Measurements from ENCODE around the gene ARHGAP26.

The ARHGAP26 gene

DNA sequence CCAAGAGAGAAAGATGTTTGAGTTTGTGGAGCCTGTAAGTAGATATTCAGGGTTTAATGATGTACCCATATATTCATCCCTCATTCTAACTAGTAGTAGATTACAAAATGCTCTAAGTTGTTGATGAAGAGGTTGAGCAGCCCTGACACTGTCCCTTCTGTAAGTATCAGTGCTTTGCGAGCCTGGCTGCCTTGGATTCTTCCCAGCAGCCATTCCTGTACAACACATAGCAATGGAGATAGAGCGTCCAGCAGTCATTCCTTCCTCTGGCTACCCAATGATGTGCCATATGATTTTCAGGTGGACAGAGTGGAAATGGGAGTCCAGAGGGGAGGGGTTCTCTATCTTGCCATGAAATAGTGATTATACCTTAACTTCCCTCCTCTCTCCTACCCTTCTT, 124.1 kb downstream of the ARHGAP26 start:
- Mint-ChIP-seq H3K27me3 (ENCODE audit: low read depth) (no peaks in the 10 kb centered on the region), H3K4me1 (ENCODE audit: low read depth) (peaks cover 12% of the 10 kb centered on the region), H3K4me3 (no peak overlapping the region), H3K27ac (no peak overlapping the region), H3K9me3 (no peaks in the 10 kb centered on the region), H3K36me3 (ENCODE audit: low read depth) (peaks cover 6% of the 10 kb centered on the region)
- DNase-seq (ENCODE audit: low spot score) = no peak

DNA sequence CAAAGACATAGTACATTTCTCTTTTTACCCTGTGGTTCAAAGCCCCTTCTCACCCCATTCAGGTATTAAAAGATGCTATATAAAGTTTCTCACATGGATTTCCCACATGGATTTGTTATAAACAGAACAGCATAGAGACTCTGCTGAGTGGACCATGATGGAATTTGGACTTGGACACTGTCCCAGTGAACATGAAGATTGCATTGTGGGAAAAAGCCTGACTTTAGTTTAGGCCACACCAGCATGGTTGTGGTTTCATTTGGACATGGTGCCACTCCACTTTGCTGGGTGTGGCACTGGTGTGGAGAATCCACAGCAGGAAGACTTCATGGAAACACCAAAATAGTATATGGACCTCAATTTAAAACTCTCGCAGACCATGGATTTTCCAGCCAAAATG, 124.6 kb downstream of the ARHGAP26 start:
- H3K27ac Mint-ChIP-seq = no peak overlapping the region
- peaks cover 6% of the 10 kb centered on the region for H3K36me3 Mint-ChIP-seq (ENCODE audit: low read depth)
- no peaks in the 10 kb centered on the region for H3K9me3 Mint-ChIP-seq
- no peak for DNase-seq (ENCODE audit: low spot score)
- H3K4me3 Mint-ChIP-seq = no peak overlapping the region
- H3K4me1 Mint-ChIP-seq (ENCODE audit: low read depth) = peaks cover 12% of the 10 kb centered on the region
- H3K27me3 Mint-ChIP-seq (ENCODE audit: low read depth) = no peaks in the 10 kb centered on the region

DNA sequence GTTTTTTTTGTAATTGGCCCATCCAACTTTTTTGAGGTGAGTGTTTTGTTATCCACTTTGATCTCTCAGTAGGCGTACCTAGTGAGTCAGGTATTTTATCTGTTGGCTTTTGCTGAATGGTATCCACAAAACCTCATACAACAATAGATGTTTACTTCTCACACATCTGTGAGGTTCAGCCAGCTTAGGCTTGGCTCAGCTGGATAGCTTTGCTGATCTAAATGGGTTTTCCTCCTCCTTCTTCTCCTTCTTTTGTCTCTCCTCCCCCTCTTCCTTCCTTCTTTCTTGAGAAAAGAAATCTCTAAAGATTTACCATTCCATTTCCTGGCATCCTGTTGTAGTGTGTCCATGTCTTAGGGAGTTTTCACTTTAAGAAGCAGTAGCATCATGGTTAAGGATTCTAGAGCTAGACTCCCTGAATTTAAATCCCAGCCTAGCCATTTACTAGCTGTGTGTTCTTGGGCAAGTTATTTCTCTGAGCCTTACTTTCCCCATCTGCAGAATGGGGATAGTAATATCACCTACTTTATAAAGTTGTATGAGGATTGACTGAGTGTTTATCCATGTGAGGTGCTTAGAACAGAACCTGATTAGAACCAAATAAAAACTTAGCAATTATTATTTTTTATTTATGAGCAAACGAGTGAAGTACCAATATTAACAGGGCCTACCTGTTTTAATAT, 126.3 kb downstream of the ARHGAP26 start:
- H3K27me3 Mint-ChIP-seq (ENCODE audit: low read depth) = no peaks in the 10 kb centered on the region
- no peak overlapping the region for H3K4me3 Mint-ChIP-seq
- peaks cover 6% of the 10 kb centered on the region for H3K36me3 Mint-ChIP-seq (ENCODE audit: low read depth)
- no peaks in the 10 kb centered on the region for H3K9me3 Mint-ChIP-seq
- H3K4me1 Mint-ChIP-seq (ENCODE audit: low read depth) = peaks cover 4% of the 10 kb centered on the region
- DNase-seq (ENCODE audit: low spot score) = no peak
- no peak overlapping the region for H3K27ac Mint-ChIP-seq

DNA sequence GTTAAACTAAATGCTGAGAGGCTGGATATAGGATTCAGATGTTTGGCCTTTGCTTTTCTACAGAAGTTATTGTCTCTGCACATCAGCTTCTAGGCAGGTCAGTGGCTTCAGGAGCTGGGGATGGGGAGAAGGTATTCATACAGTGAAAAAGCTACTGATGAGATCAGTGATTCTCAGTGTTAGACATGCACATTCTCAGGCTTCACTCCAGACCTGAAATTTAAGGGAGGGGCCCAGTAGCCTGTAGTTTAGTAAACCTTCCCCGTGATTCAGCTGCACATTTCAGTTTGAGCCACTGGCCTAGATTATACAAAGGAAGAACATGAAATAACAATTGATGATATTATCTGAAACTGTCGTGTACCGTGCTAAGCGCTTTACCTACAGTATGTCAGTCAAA, 127.2 kb downstream of the ARHGAP26 start:
- DNase-seq (ENCODE audit: low spot score) = no peak
- Mint-ChIP-seq H3K27ac (no peak overlapping the region), H3K9me3 (no peaks in the 10 kb centered on the region), H3K27me3 (ENCODE audit: low read depth) (no peaks in the 10 kb centered on the region), H3K4me3 (no peak overlapping the region), H3K4me1 (ENCODE audit: low read depth) (peaks cover 4% of the 10 kb centered on the region), H3K36me3 (ENCODE audit: low read depth) (peaks cover 8% of the 10 kb centered on the region)

- Mint-ChIP-seq H3K36me3 (ENCODE audit: low read depth) (peaks cover 18% of the 10 kb centered on the region), H3K4me1 (ENCODE audit: low read depth) (peaks cover 4% of the 10 kb centered on the region), H3K9me3 (no peaks in the 10 kb centered on the region), H3K4me3 (no peak overlapping the region), H3K27ac (no peak overlapping the region), H3K27me3 (ENCODE audit: low read depth) (no peaks in the 10 kb centered on the region)
- no peak for DNase-seq (ENCODE audit: low spot score)
These were observed 130.8 kb downstream of the ARHGAP26 start for GRCh38 chr5:142900927-142901326.

- no peaks in the 10 kb centered on the region for H3K27me3 Mint-ChIP-seq (ENCODE audit: low read depth)
- no peak for DNase-seq (ENCODE audit: low spot score)
- H3K9me3 Mint-ChIP-seq = no peaks in the 10 kb centered on the region
- no peaks in the 10 kb centered on the region for H3K4me1 Mint-ChIP-seq (ENCODE audit: low read depth)
- no peak overlapping the region for H3K4me3 Mint-ChIP-seq
- no peak overlapping the region for H3K27ac Mint-ChIP-seq
- peaks cover 22% of the 10 kb centered on the region for H3K36me3 Mint-ChIP-seq (ENCODE audit: low read depth)
These were observed 131.5 kb downstream of the ARHGAP26 start for GRCh38 chr5:142901476-142902185.

- H3K4me1 Mint-ChIP-seq (ENCODE audit: low read depth) = no peaks in the 10 kb centered on the region
- no peaks in the 10 kb centered on the region for H3K9me3 Mint-ChIP-seq
- no peak overlapping the region for H3K4me3 Mint-ChIP-seq
- no peak for DNase-seq (ENCODE audit: low spot score)
- no peaks in the 10 kb centered on the region for H3K27me3 Mint-ChIP-seq (ENCODE audit: low read depth)
- peaks cover 26% of the 10 kb centered on the region for H3K36me3 Mint-ChIP-seq (ENCODE audit: low read depth)
- H3K27ac Mint-ChIP-seq = peak overlapping the region; percentile 47
These were observed 132.2 kb downstream of the ARHGAP26 start for GRCh38 chr5:142902186-142902965.

DNA sequence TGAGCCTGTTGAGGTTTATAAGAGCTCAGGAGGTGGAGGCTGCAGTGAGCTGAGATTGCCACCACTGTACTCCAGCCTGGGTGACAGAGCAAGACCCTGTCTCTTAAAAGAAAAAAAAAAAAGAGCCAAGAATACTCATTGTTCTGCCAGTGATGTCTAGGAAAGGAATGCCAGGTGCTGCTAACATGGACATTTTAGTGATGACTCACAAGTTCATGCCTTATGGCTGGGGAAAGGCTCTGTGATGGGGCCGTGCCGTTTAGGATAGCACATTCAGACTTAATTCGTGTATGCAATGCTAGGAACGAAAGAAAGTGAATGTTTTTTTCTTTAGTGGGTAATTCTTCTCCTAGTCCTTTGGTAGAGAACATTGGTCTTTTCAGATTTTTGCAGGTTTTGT, 134.2 kb downstream of the ARHGAP26 start:
- Mint-ChIP-seq H3K36me3 (ENCODE audit: low read depth) (peaks cover 31% of the 10 kb centered on the region), H3K4me3 (no peak overlapping the region), H3K4me1 (ENCODE audit: low read depth) (no peaks in the 10 kb centered on the region), H3K27me3 (ENCODE audit: low read depth) (no peaks in the 10 kb centered on the region), H3K9me3 (no peaks in the 10 kb centered on the region), H3K27ac (no peak overlapping the region)
- no peak for DNase-seq (ENCODE audit: low spot score)

DNA sequence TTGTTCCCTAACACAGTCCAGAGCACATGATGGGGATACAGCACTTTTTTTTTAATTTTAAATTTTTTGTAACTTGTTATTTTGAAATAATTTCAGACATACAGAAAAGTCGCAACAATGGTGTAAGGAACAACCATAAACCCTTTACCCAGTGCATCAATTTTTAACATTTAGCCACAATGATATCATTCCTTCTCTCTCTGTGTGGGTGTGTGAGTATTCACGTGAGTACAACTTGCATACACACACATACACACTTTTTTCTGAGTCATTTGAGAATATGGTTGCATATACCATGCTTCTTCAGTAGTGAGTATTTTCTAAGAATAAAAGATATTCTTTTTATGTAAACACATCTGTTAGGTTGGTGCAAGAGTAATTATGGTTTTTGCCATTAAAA, 135.2 kb downstream of the ARHGAP26 start:
- no peak overlapping the region for H3K4me3 Mint-ChIP-seq
- no peaks in the 10 kb centered on the region for H3K4me1 Mint-ChIP-seq (ENCODE audit: low read depth)
- H3K9me3 Mint-ChIP-seq = no peaks in the 10 kb centered on the region
- DNase-seq (ENCODE audit: low spot score) = no peak
- no peak overlapping the region for H3K27ac Mint-ChIP-seq
- H3K36me3 Mint-ChIP-seq (ENCODE audit: low read depth) = peaks cover 31% of the 10 kb centered on the region
- no peaks in the 10 kb centered on the region for H3K27me3 Mint-ChIP-seq (ENCODE audit: low read depth)

GRCh38 chr5:142906863-142907671, 136.9 kb downstream of the ARHGAP26 start:
- Mint-ChIP-seq H3K36me3 (ENCODE audit: low read depth) (peaks cover 38% of the 10 kb centered on the region), H3K9me3 (no peaks in the 10 kb centered on the region)
- DNase-seq (ENCODE audit: low spot score) = no peak

DNA sequence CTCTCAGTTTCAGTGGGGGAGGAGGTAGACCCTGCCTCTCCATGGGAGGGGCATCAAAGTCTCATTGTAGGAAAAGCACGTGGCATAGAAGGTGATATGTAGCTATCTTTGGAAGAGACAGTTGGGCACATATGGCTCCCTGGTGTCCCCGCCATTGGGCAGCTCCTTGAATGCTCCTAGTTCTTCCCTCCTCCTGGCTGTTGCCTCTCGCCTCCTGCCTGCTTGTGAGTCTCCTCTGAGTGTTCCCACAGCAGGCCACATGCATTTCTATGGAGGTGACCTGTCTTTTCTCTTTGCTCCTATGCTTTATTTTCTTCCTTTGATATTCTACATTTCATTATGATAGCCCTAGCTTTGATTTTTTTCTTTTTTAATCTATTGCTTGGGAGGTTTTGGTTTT, 138.5 kb downstream of the ARHGAP26 start:
- Mint-ChIP-seq H3K27ac (no peak overlapping the region), H3K9me3 (no peaks in the 10 kb centered on the region), H3K36me3 (ENCODE audit: low read depth) (peaks cover 36% of the 10 kb centered on the region), H3K27me3 (ENCODE audit: low read depth) (no peaks in the 10 kb centered on the region), H3K4me3 (no peak overlapping the region), H3K4me1 (ENCODE audit: low read depth) (peaks cover 1% of the 10 kb centered on the region)
- DNase-seq (ENCODE audit: low spot score) = no peak

More at GRCh38 chr5:142906863-142907671, 136.9 kb downstream of the ARHGAP26 start:
- H3K27me3 Mint-ChIP-seq (ENCODE audit: low read depth) = no peaks in the 10 kb centered on the region
- no peak overlapping the region for H3K4me3 Mint-ChIP-seq
- no peaks in the 10 kb centered on the region for H3K4me1 Mint-ChIP-seq (ENCODE audit: low read depth)
- H3K27ac Mint-ChIP-seq = no peak overlapping the region

GRCh38 chr5:142910128-142910527, 140.0 kb downstream of the ARHGAP26 start:
- no peak overlapping the region for H3K4me3 Mint-ChIP-seq
- no peak overlapping the region for H3K27ac Mint-ChIP-seq
- H3K27me3 Mint-ChIP-seq (ENCODE audit: low read depth) = no peaks in the 10 kb centered on the region
- peaks cover 1% of the 10 kb centered on the region for H3K4me1 Mint-ChIP-seq (ENCODE audit: low read depth)
- DNase-seq (ENCODE audit: low spot score) = no peak
- peaks cover 29% of the 10 kb centered on the region for H3K36me3 Mint-ChIP-seq (ENCODE audit: low read depth)
- no peaks in the 10 kb centered on the region for H3K9me3 Mint-ChIP-seq

DNA sequence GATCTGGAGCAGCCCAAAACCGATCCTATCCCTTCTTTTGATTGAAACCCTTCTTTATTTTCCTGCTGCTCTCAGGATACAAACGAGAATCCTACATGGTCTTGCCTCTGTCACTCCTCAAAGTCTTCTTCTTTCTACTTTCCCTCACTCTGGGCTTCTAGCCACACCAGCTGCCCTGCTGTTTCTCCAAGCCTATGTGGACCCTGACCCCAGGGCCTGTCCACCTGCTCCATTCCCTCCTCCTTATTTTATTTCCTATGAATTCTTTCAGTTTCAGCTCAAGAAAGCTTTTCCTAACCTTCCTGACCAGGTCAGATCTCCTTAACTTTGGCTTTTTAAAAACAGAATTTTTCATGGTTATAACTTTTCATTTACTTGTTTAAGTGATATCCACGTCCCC, 141.0 kb downstream of the ARHGAP26 start:
- Mint-ChIP-seq H3K27ac (no peak overlapping the region), H3K27me3 (ENCODE audit: low read depth) (no peaks in the 10 kb centered on the region), H3K4me3 (no peak overlapping the region), H3K9me3 (no peaks in the 10 kb centered on the region), H3K36me3 (ENCODE audit: low read depth) (peaks cover 27% of the 10 kb centered on the region), H3K4me1 (ENCODE audit: low read depth) (peaks cover 1% of the 10 kb centered on the region)
- DNase-seq (ENCODE audit: low spot score) = no peak

Data from T-helper 2 cell treated with Interferon-gamma antibody and Interleukin-4, amounts not matched to agents 5 μg/mL and 100 μg/mL, for 36 hours (primary cell).